ENCODE results near the gene HTD2.

Gene HTD2

GRCh38 chr3:58293516-58293915 lies 12.8 kb upstream of the HTD2 start:
- DNase-seq, result no peak

GRCh38 chr3:58296269-58296668 lies 10.1 kb upstream of the HTD2 start:
- no peak for DNase-seq

DNA sequence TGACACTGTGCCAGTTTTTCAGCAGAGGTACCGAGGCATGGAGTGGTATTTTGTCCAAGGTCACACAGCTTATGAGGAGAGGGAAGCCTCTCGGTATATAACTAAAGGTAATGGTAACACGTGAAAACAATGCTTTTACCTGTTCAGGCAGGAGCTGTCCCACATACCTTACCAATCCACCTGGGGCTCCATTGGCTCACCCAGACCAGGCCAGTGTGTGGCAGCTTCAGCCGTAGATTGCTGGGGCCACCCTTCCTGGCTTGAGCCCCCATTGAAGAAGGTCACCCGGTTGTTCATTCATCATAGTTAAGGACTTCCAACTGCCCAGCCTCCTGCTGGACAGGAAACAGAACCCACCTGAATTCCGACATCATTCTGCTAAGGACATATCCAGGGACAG lies 9.5 kb upstream of the HTD2 start:
- no peak for DNase-seq

DNA sequence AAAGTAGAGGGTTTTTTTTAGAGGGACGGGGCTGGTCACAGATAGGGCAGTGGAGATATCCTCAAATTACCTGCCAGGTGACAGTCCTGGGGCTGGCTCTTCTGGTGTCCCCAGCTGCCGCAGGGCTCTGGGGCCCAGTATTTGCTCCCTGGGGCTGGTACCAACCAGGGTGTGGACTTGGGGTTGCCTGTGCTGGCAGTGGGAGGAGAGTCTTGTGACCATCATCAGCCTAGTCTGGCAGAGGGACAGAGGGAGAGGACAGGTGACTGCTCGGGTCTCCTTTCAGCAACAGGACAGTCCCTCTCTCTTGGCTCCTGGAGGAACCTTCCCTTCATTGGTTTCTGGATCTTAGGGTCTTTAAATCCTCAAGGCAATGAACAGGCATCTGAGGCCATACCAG lies 8.1 kb upstream of the HTD2 start:
- DNase-seq, result no peak

DNA sequence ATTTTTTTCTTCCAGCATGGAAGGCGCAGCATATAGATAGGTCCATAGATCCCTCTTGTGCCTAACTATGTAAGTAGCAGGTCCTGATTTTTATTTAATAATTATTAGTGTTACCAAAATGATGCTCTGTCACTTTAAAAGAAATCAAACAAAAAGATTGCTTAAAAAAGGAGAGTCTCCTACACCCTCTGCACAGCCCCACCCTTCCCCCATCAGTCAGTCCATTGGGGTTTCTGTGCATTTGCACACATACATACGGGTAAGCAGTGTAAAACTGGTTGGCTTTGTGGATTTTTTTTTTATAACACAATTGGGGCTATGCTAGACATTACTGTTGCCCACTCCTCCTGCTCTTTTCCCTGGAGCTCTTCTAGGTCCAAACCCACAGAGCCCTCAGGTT lies 7.2 kb upstream of the HTD2 start:
- DNase-seq, result no peak

GRCh38 chr3:58299839-58300516 lies 6.3 kb upstream of the HTD2 start:
- DNase-seq, result no peak

DNA sequence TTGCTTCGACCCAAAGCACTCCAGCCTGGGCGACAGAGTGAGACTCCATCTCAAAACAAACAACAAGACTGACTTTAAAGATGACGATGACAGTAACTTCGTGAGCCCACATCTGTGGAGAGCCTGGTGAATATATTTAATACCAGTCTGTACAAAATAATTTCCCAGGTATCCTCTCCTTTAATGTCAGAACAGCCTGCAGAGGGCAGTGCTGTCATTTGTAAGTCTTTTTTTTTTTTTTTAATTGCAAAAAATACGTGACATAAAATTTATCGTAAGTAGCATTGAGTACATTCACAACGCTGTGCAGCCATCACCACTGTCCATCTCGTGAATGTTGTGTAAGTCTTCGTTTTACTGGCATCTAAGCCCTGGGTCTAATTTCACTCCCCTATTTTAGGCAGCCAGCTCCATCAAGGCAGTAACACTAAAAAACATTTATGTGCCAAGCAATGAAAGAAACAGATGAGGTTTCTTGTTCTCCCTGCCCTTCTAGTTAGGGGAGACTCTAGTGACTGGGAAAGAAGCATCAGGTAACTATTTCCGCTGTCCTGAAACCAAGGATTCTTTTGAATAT lies 1.4 kb downstream of the HTD2 start:
- DNase-seq, result peak; percentile 21 to 48

- DNase-seq, result no peak
These were observed 2.4 kb downstream of the HTD2 start for GRCh38 chr3:58308728-58309127.

- no peak for DNase-seq
These were observed 11.5 kb downstream of the HTD2 start for GRCh38 chr3:58317811-58318210.

GRCh38 chr3:58321791-58322190 lies 15.5 kb downstream of the HTD2 start:
- DNase-seq, result no peak

- DNase-seq, result no peak
These were observed 16.5 kb downstream of the HTD2 start for GRCh38 chr3:58322793-58323192.

DNA sequence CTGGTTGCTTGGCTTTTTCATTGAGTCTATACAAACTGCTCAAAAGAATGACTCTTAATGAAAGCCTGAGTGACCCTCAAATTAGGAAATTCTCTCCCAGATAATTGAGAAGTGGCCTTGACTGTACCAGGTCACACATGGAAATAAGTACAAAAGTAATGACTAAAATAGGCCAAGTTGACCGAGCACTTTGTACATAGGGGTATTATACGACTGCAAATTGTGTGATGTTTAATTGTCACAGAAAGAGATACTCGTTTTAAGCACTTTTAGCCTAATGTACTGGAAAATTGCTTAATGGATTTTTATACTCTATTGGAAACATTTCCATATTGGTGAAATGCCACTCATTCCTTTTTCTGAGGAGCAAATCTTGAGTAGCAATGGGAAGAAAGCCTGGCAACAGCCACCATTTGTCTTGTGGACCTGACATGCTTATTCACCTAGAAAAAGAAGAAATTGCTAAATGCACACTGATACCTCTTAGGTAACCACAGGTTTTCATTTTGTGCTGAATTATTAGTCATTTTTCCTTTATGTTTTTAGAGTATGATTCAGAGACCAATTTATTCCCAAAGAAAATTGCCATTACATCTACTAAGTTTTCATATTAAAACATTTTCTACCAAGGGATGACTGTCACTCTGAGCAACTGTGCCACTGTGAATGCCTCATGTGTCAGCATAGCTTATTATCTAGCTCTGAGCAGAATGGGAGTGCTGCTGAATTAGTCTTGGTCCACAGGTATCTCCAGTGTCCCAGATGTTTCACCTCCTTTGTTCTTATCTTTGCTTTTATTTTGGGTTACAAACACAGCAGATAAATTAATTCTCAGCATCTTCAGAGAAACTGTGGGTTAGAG lies 17.4 kb downstream of the HTD2 start:
- DNase-seq, result no peak

DNA sequence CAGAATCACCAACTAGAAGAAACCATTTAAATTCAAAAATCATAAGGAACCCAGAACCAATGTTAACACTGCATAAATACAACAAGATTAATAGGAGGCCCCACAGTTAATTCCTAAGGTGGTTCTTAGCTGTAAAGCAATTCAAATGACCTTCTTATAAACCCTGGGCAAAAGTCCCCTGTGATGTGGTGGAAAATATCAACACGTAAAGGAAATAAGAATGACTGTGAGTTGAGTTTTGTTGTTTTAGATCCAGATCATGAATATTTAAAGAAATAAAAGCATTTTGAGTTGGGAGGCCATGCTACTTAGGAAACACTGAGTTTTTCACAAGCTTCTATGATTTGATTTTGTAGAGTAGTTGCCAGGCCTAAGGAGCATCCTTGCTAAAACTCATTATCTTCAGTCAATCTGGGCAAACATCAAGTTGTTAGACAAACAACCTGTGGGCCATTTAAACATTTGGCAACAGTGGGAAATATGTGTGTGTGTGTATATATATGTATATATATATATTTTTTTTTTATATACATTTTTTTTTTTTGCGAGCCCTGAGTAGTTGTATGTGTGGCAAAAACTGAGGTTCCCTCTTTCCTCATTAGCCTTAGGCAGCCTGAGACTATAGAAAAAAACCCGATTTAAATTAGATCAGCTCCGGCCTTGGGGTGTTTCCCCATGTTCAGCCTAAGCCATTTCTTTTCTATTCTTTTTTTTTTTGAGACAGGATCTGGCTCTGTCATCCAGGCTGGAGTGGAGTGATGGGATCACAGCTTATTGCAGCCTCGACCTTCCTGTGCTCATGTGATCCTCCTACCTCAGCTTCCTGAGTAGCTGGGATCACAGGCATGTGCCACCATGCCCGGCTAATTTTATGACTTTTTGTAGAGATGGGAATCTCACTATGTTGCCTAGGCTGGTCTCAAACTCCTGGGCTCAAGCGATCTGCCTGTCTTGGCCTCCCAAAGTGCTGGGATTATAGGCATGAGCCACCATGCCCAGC lies 18.4 kb downstream of the HTD2 start:
- DNase-seq, result no peak

- no peak for DNase-seq
These were observed 19.2 kb downstream of the HTD2 start for GRCh38 chr3:58325525-58325992.

DNA sequence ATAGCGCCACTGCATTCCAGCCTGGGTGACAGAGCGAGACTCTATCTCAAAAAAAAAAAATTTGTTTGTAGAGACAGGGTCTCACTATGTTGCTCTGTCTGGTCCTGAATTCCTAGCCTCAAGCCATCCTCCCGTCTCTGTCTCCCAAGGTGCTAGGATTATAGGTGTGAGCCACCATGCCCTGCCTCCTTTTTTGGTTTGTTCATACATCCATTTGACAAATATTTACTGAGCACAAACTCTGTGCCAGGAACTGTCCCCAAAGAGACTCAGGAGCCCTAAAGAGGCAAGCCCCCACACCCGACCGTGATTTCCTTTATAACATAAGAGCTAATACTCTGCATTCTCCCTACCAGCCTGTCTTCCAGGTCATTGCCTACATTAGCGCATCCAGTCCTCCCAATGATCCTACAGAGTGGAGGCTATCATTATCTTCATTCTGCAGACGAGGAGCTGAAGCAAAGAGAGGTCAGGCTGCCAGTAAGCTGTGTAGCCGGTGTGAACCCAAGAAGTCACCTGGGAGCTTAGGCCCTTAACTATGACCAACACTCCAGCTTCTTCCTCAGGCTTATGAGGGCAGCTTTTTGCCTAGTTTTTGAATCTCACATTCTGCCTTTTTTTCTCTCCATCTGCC lies 20.1 kb downstream of the HTD2 start:
- no peak for DNase-seq

DNA sequence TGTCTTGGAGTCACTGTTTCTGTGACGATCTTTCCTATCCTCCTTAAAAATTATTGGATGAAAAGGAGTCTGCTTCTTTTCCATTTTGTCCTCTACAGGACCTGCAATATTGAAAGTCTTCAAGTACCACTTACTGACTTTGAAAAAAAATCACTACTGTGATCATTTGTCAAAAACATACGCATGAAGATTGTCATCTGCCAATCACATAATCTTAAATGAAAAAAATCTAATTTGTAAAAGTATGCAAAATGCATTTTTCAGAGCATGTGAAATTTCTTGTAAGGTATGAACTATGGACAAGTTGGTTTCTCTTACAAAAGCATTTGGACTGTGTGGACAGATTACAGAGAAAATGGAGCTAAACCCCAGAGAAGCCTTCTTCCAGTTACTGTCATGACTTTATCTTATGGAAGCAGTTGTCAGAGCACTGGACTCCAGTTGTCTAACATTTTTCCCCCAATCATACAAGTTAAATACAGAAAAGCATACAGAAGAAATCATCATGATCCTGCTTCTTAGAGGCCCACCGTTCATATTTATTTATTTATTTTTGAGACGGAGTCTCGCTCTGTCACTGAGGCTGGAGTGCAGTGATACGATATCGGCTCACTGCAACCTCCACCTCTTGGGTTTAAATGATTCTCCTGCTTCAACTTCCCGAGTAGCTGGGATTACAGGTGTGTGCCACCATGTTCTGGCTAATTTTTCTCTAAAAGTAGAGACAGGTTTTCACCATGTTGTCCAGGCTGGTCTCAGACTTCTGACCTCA lies 23.0 kb downstream of the HTD2 start:
- DNase-seq, result no peak

- no peak for DNase-seq
These were observed 23.6 kb downstream of the HTD2 start for GRCh38 chr3:58329922-58330413.

DNA sequence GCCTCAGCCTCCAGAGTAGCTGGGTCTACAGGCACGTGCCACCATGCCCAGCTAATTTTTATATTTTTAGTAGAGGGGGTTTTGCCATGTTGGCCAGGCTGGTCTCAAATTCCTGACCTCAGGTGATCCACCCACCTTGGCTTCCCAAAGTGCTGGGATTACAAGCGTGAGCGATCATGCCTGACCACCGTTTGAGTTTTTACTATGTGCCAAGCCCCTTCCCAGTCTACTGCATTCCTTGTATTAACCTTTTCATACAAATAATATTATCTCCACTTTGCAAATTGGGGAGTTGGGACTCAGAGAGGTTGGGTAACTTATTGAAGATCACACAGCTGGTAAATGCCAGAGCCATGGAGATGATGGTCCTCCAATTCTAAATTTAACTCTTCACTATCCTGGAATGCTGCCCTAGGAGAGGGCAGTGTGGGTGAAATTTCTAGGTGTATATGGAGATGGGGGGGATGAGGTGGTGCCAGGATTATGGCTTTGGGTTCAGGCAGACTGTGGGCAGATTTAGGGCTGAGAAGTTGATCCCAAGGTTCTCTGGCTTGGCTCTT lies 25.4 kb downstream of the HTD2 start:
- no peak for DNase-seq

DNA sequence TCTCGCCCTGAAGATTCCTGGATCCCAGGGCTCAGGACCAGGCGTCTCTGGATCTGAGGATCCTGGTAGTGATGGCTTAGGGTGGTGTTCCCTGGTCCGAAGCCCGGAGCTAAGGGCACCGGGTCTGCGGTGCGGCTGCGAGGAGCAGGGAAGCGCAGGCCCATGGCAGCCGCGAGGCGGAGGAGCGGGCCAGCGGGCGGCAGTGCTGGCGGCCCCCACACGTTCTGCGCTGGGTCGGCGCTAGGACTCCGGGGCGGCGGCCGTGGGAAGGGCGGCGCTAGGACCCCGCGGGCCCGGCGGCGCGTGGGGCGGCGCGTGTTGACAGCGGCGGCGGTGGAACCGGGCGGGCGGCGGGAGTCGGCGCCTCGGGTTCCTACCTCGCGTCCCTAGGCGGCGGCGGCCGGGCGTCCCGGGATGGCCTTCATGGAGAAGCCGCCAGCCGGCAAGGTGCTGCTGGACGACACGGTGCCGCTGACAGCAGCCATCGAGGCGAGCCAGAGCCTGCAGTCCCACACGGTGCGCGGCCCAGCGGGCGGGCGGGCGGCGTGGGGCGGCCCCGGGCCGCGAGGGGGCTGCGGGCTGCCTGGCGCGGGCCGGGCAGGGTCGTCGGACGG lies 26.4 kb downstream of the HTD2 start, which contains the start of gene PXK:
TSS of gene PXK (plus strand) at position 318 of the 614 bp plus-strand sequence. CDS start at position 415, 97 bp downstream.
- DNase-seq, result peak; percentile 15 to 52
